Superior temporal gyrus (tissue), 1 donor: Measurements from ENCODE around the gene ARHGEF10L.
"Not testable (repeated sequence)": the region's sequence is repeated elsewhere in the genome, so short reads cannot be mapped to it uniquely, and the experiment has no call there.

ENCODE experiments used
- DNase-seq: peaks from one replicate; pipeline ENCODE4 v3.0.0-alpha.2; 2016; ENCODE audit errors: extremely low spot score

Gene ARHGEF10L, protein sequence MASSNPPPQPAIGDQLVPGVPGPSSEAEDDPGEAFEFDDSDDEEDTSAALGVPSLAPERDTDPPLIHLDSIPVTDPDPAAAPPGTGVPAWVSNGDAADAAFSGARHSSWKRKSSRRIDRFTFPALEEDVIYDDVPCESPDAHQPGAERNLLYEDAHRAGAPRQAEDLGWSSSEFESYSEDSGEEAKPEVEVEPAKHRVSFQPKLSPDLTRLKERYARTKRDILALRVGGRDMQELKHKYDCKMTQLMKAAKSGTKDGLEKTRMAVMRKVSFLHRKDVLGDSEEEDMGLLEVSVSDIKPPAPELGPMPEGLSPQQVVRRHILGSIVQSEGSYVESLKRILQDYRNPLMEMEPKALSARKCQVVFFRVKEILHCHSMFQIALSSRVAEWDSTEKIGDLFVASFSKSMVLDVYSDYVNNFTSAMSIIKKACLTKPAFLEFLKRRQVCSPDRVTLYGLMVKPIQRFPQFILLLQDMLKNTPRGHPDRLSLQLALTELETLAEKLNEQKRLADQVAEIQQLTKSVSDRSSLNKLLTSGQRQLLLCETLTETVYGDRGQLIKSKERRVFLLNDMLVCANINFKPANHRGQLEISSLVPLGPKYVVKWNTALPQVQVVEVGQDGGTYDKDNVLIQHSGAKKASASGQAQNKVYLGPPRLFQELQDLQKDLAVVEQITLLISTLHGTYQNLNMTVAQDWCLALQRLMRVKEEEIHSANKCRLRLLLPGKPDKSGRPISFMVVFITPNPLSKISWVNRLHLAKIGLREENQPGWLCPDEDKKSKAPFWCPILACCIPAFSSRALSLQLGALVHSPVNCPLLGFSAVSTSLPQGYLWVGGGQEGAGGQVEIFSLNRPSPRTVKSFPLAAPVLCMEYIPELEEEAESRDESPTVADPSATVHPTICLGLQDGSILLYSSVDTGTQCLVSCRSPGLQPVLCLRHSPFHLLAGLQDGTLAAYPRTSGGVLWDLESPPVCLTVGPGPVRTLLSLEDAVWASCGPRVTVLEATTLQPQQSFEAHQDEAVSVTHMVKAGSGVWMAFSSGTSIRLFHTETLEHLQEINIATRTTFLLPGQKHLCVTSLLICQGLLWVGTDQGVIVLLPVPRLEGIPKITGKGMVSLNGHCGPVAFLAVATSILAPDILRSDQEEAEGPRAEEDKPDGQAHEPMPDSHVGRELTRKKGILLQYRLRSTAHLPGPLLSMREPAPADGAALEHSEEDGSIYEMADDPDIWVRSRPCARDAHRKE (N-terminal part only)

DNA sequence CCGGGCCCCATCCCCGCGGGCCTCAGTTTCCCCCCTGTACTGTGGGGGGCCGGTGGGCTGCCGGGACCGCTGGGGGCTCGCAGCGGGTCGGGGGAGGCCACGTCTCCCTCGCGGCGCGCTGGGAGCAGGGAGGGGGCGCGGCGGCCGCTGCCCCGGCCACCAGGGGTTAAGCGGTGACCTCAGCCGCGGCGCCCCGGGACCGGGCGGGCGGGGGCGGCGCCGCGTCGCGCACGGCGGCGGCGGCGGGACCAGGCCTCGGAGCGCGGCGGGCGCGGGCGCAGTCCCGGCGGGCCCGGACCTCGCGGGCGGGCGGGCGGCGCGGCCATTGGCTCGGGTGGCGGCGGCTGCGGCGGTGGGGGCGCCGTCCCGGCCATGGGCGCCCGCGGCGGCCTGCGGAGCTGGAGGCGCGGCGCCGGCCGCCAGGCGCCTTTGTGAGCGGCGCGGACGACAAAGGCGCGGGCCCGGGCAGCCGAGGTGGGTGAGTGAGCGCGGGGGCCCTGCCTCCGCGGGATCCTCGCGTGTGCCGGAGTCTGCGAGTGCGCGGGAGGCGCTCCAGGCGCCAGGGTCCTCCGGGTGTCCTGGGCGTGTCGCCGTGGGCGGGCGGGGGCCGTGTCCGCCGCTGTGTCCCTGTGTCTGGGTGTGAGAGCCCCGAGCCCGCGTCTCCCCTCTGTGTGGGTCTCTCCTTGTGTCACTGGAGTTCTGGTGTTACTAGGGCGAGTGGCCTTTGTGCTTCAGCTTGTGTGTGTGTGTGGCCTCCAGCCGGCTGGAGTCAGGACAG, at the start of gene ARHGEF10L:
ARHGEF10L (plus strand) TSS at position 222 of the 778 bp plus-strand sequence. CDS start 40,898 bp downstream, outside the sequence.
- no peak for DNase-seq

DNA sequence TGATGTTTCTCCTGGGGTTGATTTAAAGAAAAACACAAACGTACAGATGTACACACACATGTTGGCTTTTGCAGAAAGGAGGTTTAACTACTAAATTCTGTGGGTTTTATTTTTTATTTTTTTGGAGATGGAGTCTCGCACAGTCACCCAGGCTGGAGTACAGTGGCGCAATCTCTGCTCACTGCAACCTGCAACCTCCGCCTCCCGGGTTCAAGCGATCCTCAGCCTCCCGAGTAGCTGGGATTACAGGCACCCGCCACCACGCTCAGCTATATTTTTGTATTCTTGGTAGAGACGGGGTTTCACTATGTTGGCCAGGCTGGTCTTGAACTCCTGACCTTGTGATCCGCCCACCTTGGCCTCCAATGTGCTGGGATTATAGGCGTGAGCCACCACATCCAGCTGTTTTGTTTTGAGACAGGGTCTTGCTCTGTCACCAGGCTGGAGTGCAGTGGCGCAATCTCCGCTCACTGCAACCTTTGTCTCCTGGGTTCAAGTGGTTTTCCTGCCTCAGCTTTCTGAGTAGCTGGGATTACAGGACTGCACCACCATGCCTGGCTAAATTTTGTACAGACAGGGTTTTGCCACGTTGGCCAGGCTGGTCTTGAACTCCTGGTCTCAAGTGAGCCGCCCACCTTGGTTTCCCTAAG, 49.6 kb upstream of the ARHGEF10L start:
- not testable (repeated sequence) for DNase-seq

DNA sequence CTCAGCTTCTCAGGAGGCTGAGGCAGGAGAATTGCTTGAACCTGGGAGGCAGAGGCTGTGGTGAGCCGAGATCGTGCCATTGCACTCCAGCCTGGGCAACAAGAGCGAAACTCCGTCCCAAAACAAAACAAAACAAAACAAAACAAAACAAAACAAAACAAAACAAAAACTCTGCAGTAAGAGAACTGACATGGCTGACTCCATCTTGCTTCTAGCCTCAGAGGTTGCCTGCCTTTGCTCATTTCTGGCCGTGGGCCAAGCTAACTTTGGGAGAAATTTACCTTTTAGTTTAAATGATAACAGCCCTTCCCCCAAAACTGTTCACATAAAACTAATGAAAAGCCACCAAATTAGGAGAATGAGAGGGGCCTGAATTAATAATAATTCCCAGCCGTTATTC, 48.8 kb upstream of the ARHGEF10L start:
- DNase-seq = not testable (repeated sequence)

DNA sequence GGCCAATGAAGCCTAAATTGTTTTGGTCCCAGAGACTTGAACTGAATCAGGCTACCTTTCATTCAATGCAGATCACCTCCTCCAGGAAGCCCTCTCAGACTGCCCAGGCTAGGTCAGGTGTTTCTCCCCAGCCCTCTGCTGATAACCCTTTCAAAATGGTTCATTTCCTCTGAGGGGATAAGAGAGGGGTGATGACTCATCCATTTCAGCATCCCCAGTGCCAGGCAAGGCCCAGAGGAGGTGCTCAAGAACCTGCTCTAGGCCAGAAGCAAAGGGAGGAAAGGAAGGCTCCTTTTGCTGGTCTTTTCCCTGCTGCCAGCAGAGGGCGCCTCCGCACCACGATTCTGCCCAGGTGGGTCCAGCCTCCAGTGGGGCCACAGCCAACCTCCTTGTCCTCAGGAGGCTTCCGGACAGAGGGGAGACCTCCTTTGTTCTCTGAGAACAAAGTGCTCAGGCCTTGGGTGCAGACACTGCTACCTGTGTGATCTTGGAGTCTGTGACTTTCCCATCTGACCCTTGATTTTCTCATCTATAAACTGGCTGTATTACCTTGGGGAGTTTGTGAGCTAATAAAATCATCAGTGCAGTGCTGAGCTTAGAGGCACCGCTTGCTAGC, 45.3 kb upstream of the ARHGEF10L start:
- peak; percentile 46 for DNase-seq

DNA sequence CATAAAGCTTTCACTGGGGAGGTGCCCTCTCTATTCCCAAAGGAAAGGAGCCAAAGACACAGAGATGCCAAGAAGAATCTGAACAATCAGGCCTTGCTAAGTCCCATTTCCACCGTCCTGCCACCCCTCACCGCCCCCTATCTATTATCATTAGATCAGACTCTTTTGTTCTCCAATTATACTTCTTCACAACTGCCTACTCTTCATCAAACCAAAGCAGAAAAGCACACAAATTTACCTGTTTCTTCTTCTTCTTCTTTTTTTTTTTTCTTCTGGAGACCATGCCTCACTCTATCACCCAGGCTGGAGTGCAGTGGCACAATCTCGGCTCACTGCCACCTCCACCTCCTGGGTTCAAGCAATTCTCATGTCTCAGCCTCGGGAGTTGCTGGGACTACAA, 43.1 kb upstream of the ARHGEF10L start:
- DNase-seq = no peak

DNA sequence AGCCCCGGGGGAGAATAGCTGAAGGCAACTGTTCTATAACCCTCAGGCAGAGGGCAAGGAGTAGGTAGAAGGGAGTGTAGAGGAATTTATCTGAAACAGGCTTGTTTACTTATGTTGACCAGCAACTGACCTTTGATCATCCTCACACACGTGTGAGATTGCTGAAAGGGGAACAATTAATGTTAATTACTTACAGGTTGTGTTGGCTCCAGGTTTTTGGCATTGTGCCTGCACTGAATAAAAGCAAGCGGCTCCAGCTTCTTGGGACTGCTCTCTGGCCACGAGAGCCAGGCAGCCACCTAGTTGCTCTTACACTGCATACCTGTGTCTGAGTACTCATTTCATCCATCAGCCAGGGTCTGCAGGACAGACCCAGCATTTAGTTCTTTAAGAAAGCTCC, 41.3 kb upstream of the ARHGEF10L start:
- no peak for DNase-seq

DNA sequence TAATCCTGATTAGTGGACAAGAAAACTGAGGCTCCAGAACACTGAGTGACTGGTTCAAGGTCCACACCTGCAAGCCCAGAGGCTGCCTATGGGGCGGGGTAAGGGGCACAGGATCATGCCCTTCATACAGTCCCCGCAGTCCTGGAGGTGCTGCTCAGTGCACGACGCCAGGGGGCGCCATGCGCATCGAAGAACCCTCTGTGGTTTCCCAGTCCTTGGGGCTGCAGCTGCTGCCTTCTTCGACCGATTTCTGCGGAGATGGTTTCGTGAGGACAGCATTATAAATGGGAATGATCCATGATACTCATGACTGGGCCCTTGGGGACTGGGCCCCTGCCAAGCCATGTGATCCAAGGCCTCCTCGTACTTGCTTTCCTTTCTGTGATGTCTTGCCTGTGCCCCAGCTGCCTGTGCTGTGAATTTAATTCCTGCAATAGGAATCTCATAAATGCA, 37.1 kb upstream of the ARHGEF10L start:
- DNase-seq = peak; percentile 88

DNA sequence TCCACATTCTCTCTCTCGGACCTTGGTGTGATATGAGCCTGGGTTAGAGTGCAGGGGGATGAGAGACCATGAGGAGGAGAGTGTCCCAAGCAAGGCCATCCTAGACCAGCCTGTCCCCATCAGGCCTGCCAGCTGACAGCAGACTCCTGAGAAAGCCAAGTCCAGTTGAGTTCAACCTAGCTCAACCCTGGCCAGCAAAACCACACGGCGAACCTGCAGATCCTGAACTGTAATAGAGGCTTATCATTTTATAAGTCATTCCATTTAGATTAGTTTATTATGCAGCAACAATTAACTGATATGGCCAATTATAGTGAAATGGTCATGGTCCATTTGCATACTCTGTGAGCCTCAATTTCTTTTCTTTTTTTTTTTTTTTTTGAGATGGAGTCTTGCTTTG, 36.4 kb upstream of the ARHGEF10L start:
- DNase-seq = no peak

DNA sequence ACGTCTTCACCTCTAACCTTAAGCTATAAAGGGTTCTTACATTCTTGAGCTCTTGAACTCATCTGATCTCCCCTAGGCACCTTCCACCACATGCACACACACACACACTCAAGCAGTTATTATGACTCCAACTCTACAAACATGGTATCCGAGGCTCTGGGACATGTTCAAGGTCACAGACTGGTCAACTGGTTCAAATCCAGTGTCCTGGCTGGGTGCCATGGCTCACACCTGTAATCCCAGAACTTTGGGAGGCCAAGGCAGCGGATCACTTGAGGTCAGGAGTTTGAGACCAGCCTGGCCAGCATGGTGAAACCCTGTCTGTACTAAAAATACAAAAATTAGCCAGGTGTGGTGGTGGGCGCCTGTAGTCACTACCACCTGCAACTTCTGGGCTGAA, 32.3 kb upstream of the ARHGEF10L start:
- not testable (repeated sequence) for DNase-seq

DNA sequence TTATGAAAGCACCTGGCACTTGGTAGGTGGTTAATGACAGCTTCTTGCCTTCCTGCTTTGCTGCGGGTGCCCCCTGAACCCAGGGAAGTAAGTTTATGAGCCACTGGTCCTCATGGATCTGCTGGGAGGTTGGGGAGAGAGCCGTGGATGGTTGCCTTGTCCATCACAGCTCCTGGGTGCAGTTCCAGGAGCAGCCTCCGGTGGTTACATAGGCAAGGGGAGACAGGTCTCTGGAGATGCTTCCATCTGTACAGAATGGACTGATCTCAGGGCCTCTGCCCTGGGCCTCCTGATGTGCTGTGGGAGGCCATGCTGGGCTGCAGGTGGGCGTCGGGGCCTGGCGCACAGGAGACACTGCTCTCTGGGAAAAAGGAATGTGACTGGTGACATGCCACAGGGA, 31.6 kb upstream of the ARHGEF10L start:
- DNase-seq = no peak

DNA sequence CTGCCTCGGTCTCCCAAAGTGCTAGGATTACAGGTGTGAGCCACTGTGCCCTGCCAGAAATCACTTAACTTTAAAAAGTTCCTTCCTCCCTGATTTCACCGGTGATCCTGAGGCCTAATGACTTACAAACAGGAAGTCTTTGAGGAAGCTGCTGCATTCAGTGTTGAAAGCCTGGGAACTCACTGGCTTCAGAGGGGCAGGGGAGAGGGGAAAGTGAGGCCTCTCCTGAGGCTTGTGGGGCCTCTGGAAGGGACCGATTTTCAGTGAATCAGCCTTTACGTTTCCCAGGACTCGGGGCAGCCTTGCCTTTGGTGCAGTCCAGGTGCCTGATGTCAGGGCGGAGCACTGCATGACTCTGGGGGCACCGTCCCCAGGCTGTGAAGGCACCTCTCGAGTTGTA, 30.1 kb upstream of the ARHGEF10L start:
- no peak for DNase-seq

DNA sequence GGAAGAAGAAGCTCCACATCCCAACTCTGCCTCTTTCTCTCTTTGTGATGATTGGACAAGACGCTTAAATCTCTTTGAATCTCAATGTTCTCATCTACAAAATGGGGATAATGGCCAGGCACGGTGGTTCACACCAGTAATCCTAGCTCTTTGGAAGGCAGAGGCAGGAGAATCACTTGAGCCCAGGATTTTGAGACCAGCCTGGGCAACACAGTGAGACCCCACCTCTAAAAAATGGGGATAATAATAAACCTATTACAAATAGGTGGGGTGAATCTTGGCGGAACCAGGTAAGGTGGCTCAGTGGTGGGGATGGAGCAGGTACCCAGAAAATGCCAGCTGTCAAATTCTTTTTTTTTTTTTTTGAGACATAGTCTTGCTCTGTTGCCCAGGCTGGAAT, 29.4 kb upstream of the ARHGEF10L start:
- DNase-seq = no peak

DNA sequence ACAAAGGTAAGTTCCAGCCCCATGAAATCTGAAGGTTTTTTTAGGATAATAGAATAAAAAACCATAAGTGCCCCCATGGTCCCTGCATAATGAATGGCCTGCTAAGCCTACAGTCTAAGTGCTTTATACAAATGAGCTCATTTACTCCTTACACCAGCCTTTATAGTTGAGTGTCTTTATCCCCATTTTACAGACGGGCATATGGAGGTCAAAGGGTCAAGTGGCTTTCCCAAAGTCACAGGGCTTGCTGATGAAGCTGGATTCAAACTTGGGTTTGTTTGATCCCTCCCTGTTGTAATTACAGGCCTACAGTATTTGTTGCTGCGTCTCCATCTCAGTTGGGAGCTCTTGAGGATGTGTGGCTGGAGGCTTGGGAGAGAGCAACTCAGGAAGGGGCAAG, 28.3 kb upstream of the ARHGEF10L start:
- no peak for DNase-seq

DNA sequence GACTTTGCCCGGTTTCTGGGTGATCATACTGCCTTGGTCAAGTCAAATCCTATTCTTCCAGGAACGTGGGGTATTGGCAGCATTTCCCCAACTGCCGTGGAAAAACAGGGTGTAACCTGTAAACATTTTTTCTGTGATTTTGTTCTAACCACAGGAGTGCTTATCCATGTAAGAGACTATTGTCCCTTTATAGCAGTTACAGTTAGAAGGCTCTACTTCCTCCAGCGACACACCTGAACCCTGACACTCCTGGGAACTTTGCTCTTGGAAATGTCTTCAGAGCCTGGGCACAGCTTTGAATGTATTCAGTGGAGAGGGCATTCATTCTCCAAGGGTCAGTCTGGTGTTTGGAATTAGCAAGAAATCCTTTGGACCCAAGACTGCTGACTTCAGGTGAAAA, 26.4 kb upstream of the ARHGEF10L start:
- DNase-seq = no peak

DNA sequence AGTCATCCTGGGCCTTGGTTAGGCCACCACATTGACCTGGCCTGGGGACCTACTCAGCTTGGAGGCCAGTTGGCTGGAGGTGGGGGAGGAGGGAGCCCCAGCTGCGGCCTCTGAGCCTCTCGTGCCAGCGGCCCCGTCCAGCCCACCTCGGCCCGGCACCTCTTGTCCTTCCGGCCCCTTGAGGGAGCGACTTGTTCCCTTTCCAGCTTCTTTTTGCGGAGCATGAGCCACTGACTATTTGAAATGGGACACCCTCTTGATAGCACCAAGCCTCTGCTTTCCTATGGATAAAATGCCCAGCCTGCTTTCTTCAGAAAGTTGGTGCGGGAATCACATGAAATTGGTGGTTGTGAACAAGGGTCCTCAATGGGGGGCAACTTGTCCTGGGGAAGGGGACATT, 24.7 kb upstream of the ARHGEF10L start:
- DNase-seq = no peak

DNA sequence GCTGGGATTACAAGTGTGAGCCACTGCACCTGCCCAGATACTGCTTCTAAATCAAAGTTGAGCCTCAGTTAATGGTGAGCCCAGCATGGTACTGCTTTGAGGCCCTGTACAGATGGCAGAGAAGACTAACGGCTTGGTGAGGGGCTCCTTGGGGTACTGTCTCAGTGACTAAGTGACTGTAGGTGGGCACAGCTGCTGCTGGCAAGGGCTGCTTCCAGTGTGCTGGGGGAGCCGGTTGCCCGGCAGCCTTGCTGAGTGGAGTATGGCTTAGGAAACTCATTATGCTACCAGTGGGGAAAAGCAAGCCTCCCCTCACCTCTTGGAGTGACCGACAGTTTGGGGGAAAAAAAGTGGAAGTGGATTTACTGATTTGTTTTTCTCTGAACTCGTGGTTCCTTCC, 23.6 kb upstream of the ARHGEF10L start:
- no peak for DNase-seq

DNA sequence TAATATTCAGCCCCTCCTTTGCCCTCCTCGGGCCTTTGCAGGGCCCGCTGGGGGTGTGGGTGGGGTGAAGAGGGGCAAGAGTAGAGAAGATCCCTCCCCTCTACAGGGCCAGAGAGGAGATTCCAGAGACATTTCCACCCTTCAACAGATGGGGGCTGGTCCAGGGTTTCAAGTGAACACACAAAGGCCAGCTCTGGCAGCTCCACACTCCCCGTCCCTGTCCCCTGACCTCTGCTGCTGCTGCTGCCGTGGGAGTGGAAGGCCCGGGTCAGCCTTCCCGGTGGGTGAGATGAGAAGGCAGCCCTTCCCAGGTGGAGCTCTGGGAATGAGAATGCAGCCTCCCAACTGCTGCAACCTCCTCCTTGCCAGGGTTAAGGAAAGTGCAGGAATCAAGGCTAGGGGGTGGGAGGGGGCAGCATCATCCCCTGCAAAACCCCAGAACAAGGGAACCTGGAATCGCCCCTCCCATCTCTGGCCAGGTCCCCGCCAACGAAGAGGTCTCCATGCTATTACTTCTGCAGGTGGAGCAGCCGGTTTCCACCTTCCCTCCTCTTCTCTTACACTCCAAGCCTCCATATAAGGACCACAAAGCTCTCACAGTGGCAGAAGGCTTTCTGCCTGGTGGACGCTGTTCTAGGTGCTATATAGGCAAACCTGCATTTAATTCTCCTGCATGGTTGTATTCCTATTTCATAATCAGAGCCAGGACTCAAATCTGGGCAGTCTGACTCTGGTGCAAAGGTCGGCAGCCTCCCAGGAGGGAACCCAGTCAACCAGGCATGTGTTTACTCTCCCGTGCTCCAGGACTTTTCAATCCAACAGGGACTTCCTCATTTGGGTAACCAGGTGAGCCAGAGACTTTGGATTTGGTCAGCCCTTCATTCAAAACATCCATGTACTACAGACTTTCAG, 22.9 kb upstream of the ARHGEF10L start:
- no peak for DNase-seq

DNA sequence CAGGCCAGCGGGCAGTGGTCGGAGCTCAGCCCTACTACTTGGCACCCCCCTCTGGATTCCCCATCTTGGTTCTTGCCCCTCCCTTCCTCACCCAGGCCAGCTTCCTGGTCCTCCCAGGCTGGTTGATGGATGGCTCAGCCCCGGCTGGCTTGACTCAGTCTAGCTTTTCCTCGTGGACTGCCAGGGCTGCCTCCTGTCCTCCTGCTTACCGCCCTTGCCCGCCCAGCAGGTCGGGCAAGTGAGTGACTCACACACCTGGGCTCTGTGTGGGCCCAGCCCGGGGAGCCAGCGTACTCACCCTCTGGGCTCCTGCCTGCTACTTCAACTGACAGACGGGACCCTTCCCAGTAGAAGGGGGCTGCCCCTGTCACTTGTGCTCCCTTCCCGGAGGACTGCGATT, 19.5 kb upstream of the ARHGEF10L start:
- DNase-seq = no peak
